ENCODE results near the gene LRP1. TPM values are rescaled to one million over a fixed set of nuclear protein-coding genes. Genes with fewer than 3 reads are reported as not detected.

Gene LRP1
- total RNA-seq, 1 donor from 2014 or later = 0.95 TPM

- H3K27me3 Mint-ChIP-seq = peaks cover 2% of the 10 kb centered on the region
- POLR2A ChIA-PET = no interaction called here
Measured at GRCh38 chr12:57177354-57177753, 49.1 kb downstream of the LRP1 start.

GRCh38 chr12:57178213-57178612 is 49.9 kb downstream of the LRP1 start:
- Mint-ChIP-seq H3K4me1 (peaks cover 4% of the 10 kb centered on the region), H3K4me3 (no peak overlapping the region), H3K27me3 (peaks cover 2% of the 10 kb centered on the region), H3K9me3 (no peaks in the 10 kb centered on the region), H3K36me3 (ENCODE audit: low read depth) (no peaks in the 10 kb centered on the region), H3K27ac (no peak overlapping the region)
- ChIA-PET CTCF (no interaction called here), POLR2A (no interaction called here)
- intact Hi-C loops (cut with micrococcal nuclease) = no loop called here
- no peak for ATAC-seq (ENCODE audit: low read depth)
- DNase-seq = no peak
- no peak for TF ChIP-seq CTCF (IDR thresholded peaks at IDR 0.05)

More at GRCh38 chr12:57177354-57177753, 49.1 kb downstream of the LRP1 start:
- no peak overlapping the region for H3K4me3 Mint-ChIP-seq
- no peak for DNase-seq
- no peaks in the 10 kb centered on the region for H3K4me1 Mint-ChIP-seq
- intact Hi-C loops (cut with micrococcal nuclease) = no loop called here
- H3K9me3 Mint-ChIP-seq = no peaks in the 10 kb centered on the region
- no peak for ATAC-seq (ENCODE audit: low read depth)
- no peak overlapping the region for H3K27ac Mint-ChIP-seq
- TF ChIP-seq CTCF (IDR thresholded peaks at IDR 0.05) = no peak
- CTCF ChIA-PET = interaction anchor here (5.4 kb wide), 1 partner anchor 107 kb away, joined by 36 read pairs; no protein-coding TSS in a partner anchor
- H3K36me3 Mint-ChIP-seq (ENCODE audit: low read depth) = no peaks in the 10 kb centered on the region

GRCh38 chr12:57179331-57180086 is 51.2 kb downstream of the LRP1 start:
- Mint-ChIP-seq H3K36me3 (ENCODE audit: low read depth) (no peaks in the 10 kb centered on the region), H3K9me3 (no peaks in the 10 kb centered on the region), H3K27me3 (peaks cover 2% of the 10 kb centered on the region), H3K27ac (no peak overlapping the region), H3K4me3 (no peak overlapping the region), H3K4me1 (peaks cover 4% of the 10 kb centered on the region)
- no peak for TF ChIP-seq CTCF (IDR thresholded peaks at IDR 0.05)
- ATAC-seq (ENCODE audit: low read depth) (no peak), DNase-seq (no peak)
- intact Hi-C loops (cut with micrococcal nuclease) = no loop called here
- POLR2A ChIA-PET = interaction anchor here (0.5 to 0.6 kb wide), 2 partner anchors 51 to 1132 kb away, joined by 3 to 6 read pairs; partner anchors contain the start of gene LRP1
- CTCF ChIA-PET = interaction anchor here (2.6 kb wide), 1 partner anchor 56 kb away, joined by 20 read pairs; no protein-coding TSS in a partner anchor

- intact Hi-C loops (cut with micrococcal nuclease) = no loop called here
- no peak for DNase-seq
- peaks cover 4% of the 10 kb centered on the region for H3K4me1 Mint-ChIP-seq
- no peak overlapping the region for H3K27ac Mint-ChIP-seq
- no peak overlapping the region for H3K4me3 Mint-ChIP-seq
- CTCF ChIA-PET = interaction anchor here (1.9 to 2.9 kb wide), 3 partner anchors 57 to 111 kb away, joined by 8 to 20 read pairs (median 17); partner anchors contain the start of gene STAT6
- no peaks in the 10 kb centered on the region for H3K36me3 Mint-ChIP-seq (ENCODE audit: low read depth)
- POLR2A ChIA-PET = interaction anchor here (1.1 kb wide), 1 partner anchor 68 kb away, joined by 3 read pairs; no protein-coding TSS in a partner anchor
- H3K27me3 Mint-ChIP-seq = peaks cover 2% of the 10 kb centered on the region
- no peaks in the 10 kb centered on the region for H3K9me3 Mint-ChIP-seq
- ATAC-seq (ENCODE audit: low read depth) = no peak
- no peak for TF ChIP-seq CTCF (IDR thresholded peaks at IDR 0.05)
Measured at GRCh38 chr12:57180321-57180989, 52.2 kb downstream of the LRP1 start.

- DNase-seq (no peak), ATAC-seq (ENCODE audit: low read depth) (no peak)
- Mint-ChIP-seq H3K27me3 (peaks cover 2% of the 10 kb centered on the region), H3K4me3 (no peak overlapping the region), H3K9me3 (no peaks in the 10 kb centered on the region), H3K27ac (no peak overlapping the region), H3K4me1 (peaks cover 4% of the 10 kb centered on the region), H3K36me3 (ENCODE audit: low read depth) (no peaks in the 10 kb centered on the region)
- ChIA-PET CTCF (interaction anchor here (1.4 to 2.9 kb wide), 4 partner anchors 57 to 411 kb away, joined by 3 to 20 read pairs (median 12); partner anchors contain the start of gene STAT6), POLR2A (interaction anchor here (0.5 to 1.1 kb wide), 3 partner anchors 33 to 69 kb away, joined by 3 to 6 read pairs (median 4); no protein-coding TSS in a partner anchor)
- intact Hi-C loops (cut with micrococcal nuclease) = no loop called here
- no peak for TF ChIP-seq CTCF (IDR thresholded peaks at IDR 0.05)
Measured at GRCh38 chr12:57181072-57181471, 52.8 kb downstream of the LRP1 start.
